Immature natural killer cell (primary cell): ENCODE measurements around the gene NPEPL1. TPM values are rescaled to one million over a fixed set of nuclear protein-coding genes. Genes with fewer than 3 reads are reported as not detected.
A peak's percentile ranks its signal among the peaks of the same experiment; 100 is the strongest.

Experiments
- DNase-seq, 3 donors: peaks; one replicate each; pipeline ENCODE4 v3.0.0; 2022; ENCODE audit warnings: mixed read lengths in 1 of 3
- H3K27ac Mint-ChIP-seq, 6 donors: one replicate each; pipeline ENCODE4 v1.8.0; 2020; ENCODE audit warnings: mixed read lengths in 6 of 6, mild to moderate bottlenecking in 5 of 6, inconsistent platforms in 4 of 6, moderate library complexity in 3 of 6
- H3K27me3 Mint-ChIP-seq, 3 donors: one replicate each; pipeline ENCODE4 v1.8.0; 2020 to 2021; ENCODE audit warnings: low read depth in 3 of 3, mild to moderate bottlenecking in 3 of 3, mixed read lengths in 3 of 3, moderate library complexity in 3 of 3, inconsistent platforms in 1 of 3
- H3K36me3 Mint-ChIP-seq, 3 donors: one replicate each; pipeline ENCODE4 v1.8.0; 2020; ENCODE audit warnings: mixed read lengths in 3 of 3, inconsistent platforms in 2 of 3, mild to moderate bottlenecking in 2 of 3
- H3K4me1 Mint-ChIP-seq, 2 donors: one replicate each; pipeline ENCODE4 v1.8.0; 2020; ENCODE audit warnings: inconsistent platforms in 2 of 2, mild to moderate bottlenecking in 2 of 2, mixed read lengths in 2 of 2, moderate library complexity in 1 of 2
- H3K4me3 Mint-ChIP-seq, 5 donors: one replicate each; pipeline ENCODE4 v1.8.0; 2020; ENCODE audit warnings: mild to moderate bottlenecking in 5 of 5, mixed read lengths in 5 of 5, inconsistent platforms in 3 of 5, moderate library complexity in 3 of 5
- H3K9me3 Mint-ChIP-seq, 6 donors: one replicate each; pipeline ENCODE4 v1.8.0; 2020; ENCODE audit warnings: mild to moderate bottlenecking in 6 of 6, mixed read lengths in 6 of 6, inconsistent platforms in 4 of 6, moderate library complexity in 3 of 6
- polyA plus RNA-seq, 3 donors: library from polyadenylated mRNA; unstranded; fragments of 300-500 nt; fragmentation: Illumina TruSeq; gene quantifications; one replicate each; pipeline ENCODE4 v1.2.3, GENCODE V29; 2021

NPEPL1 gene
- polyA plus RNA-seq, 3 donors from 2014 or later = 10.1 to 20.1 (median 11.6) TPM

DNA sequence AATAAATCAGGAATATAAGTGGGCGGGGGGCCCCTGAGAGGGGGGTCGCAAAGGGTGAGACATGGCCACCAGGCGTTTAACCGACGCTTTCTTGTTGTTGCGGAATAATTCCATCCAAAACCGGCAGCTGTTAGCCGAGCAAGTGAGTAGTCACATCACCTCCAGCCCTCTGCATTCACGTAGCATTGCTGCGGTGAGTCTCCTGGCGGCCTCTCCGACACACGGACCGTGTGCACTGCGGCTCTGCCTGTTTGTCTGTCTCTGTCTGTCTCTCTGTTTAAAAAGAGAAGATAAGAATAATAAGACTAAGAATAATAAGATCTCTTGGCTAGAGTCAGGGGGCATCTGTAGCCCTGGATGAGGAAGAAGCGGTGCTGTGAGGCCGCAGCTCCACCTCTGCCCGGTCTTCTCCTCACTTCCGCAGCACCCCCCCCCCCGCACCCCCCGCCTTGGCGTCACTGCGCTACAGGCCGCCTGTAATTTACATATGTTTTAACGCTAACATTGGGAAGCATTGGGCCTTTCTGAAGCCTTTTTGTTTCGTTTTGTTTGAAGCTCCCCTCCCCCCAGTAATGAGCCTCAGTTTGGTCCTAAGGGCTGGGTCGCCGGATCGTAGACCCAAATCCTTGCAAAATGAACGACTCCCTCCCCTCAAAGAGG lies 40.5 kb upstream of the NPEPL1 start:
- peak; percentile 73 to 78 (median 77) for DNase-seq
- Mint-ChIP-seq H3K4me1 (peaks cover 42 to 64% of the 10 kb centered on the region in 2 donors), H3K4me3 (peak overlapping the region; percentile 97 to 99 (median 98)), H3K27ac (peak overlapping the region; percentile 94 to 100 (median 98)), H3K27me3 (peaks cover 7 to 20% (median 16%) of the 10 kb centered on the region in 3 donors), H3K36me3 (no peaks in the 10 kb centered on the region), H3K9me3 (no peaks in the 10 kb centered on the region)

DNA sequence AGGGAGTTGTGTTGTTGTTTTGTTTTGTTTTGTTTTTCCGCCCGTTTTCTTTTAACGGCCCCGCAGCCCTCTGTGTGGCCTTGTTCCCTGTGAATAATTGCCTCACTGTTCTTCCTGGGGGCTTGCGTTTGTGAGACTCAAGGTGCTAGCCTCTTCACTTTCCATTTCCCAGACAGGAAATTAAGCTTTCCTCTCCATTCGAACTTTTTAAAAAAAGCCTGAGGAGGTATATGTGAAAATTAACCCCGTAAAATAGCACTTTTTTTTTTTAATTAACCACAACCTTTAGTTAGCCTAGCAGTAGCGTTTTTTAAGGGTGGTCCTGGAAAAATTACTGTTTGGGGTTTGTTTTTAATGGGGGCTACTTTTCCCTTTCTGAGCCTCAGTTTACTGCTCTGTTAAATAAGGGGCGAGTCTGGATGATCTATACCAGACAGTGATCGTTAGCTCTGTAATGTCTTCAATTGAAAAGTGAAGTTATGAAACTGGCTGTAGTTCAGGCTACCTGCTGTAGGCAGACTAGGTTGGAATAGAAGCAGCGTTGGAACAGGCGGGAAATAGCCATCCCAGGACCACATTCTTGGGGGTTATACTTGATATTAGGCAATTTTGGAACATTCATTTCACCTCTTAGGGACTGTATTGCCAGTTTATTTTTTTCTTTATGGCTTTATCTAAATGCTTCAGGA lies 39.9 kb upstream of the NPEPL1 start:
- peak overlapping the region; percentile 94 to 100 (median 98) for H3K27ac Mint-ChIP-seq
- peak in 2 of 3 donors; percentile 66 to 73 for DNase-seq
- no peaks in the 10 kb centered on the region for H3K36me3 Mint-ChIP-seq
- H3K9me3 Mint-ChIP-seq = no peaks in the 10 kb centered on the region
- H3K4me3 Mint-ChIP-seq = peak overlapping the region; percentile 97 to 99 (median 98)
- H3K4me1 Mint-ChIP-seq = peaks cover 49 to 71% of the 10 kb centered on the region in 2 donors
- peaks cover 7 to 20% (median 16%) of the 10 kb centered on the region in 3 donors for H3K27me3 Mint-ChIP-seq

DNA sequence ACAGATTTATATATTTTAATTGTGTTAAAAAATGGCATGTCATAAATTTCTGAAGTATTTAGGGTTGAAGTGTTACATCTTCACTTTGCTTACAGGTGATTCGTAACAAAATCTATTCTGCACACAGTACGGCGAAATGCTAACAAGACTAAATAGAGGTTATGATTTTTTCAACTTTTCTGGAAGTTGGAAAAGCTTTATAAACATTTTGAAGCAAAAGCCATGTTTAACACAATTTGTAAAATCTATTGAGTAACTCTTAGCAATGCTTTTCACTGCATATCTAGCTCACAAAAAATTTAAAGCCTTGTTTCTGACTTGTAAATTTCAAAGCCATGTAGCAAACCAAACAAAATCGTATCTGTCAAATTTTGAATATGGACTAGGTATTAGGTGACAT lies 38.3 kb upstream of the NPEPL1 start:
- H3K4me3 Mint-ChIP-seq = no peak overlapping the region
- no peak overlapping the region for H3K27ac Mint-ChIP-seq
- no peaks in the 10 kb centered on the region for H3K36me3 Mint-ChIP-seq
- peaks cover 55 to 78% of the 10 kb centered on the region in 2 donors for H3K4me1 Mint-ChIP-seq
- no peak for DNase-seq
- peaks cover 7 to 20% (median 16%) of the 10 kb centered on the region in 3 donors for H3K27me3 Mint-ChIP-seq
- no peaks in the 10 kb centered on the region for H3K9me3 Mint-ChIP-seq

DNA sequence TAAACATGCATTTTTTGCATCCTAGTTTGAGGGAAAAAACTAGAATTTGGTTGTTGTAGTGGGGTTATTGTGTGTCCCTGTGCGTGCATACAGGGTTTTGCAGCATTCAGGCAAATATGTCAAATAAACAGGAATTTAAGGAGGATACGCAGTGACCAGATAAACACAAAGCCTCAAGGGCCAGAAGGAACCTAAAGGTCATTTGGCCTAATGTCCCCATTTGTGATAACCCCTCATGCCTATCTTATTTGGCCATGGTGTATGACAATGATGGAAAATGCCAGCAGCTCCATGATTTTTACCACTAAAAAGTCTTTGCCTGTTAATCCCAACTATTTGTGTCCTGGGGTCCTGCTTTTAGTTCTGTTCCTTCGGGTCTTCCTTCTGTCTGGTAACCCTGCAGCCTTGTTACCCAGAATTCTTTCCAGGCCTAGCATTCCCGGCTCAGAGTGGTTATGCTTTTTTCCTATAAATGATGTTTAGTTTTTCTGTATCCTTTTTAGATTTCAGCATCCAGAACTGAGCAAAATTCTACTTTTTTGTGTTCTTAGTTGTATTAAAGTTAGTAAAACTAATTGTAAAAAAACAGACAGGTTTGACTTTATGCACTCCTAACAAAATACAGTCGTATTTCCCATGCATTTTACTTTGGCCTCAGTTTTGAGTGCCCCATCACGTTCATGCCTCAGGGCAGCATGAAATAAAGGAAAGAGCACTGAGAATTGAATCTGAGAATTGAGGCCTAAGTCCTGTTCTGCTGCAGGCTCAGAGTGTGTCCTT lies 37.1 kb upstream of the NPEPL1 start:
- H3K27me3 Mint-ChIP-seq = peaks cover 7 to 20% (median 16%) of the 10 kb centered on the region in 3 donors
- H3K9me3 Mint-ChIP-seq = no peaks in the 10 kb centered on the region
- no peaks in the 10 kb centered on the region for H3K36me3 Mint-ChIP-seq
- H3K4me3 Mint-ChIP-seq = no peak overlapping the region
- peaks cover 64 to 86% of the 10 kb centered on the region in 2 donors for H3K4me1 Mint-ChIP-seq
- no peak for DNase-seq
- H3K27ac Mint-ChIP-seq = peak overlapping the region in 4 of 6 donors; percentile 7 to 73 (median 43)

DNA sequence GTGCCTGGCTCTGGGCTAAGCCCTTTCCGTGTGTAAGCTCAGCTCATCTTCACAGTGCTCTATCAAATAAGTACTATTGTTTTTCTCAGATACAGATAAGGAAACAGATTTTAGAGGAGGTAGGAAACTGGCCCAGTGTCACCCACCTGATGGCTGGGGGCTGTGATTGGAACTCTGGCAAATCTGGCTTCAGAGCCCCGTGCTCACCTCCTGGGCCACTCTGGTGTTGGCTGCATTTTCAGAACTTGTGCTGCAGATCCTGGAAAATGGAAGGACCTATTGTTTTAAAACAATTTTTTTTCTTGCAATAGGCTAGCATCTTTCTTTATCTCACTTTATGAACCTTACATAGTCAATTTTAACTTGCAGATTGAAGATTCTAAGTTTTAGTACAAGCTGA lies 35.8 kb upstream of the NPEPL1 start:
- H3K4me3 Mint-ChIP-seq = peak overlapping the region in 1 of 5 donors; percentile 1
- H3K4me1 Mint-ChIP-seq = peaks cover 70 to 94% of the 10 kb centered on the region in 2 donors

DNA sequence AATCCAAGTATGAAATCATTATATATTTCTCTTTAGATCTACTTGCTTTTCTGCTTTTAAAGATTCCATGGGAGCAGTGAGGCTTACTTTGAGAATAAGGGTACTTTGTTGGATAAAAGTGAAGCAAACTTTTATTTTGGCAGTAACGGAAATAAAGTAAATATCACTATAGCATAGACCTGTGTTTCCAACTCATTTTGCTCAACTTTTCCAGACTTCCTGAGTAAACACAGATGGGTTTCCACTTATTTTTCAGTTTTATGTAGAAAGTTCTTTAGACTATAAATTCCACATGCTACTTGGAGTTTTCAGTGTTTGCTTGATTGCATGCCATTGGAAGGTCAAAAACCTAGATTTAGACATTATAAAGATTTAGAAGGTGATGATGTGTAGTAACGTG lies 35.3 kb upstream of the NPEPL1 start:
- Mint-ChIP-seq H3K9me3 (no peaks in the 10 kb centered on the region), H3K27ac (peak overlapping the region in 3 of 6 donors; percentile 22 to 64 (median 43)), H3K27me3 (peaks cover 3 to 7% (median 7%) of the 10 kb centered on the region in 3 donors), H3K4me3 (peak overlapping the region in 1 of 5 donors; percentile 1), H3K36me3 (peaks cover 0 to 3% (median 0%) of the 10 kb centered on the region in 3 donors), H3K4me1 (peaks cover 70 to 94% of the 10 kb centered on the region in 2 donors)
- no peak for DNase-seq

More for the DNA sequence above, 35.8 kb upstream of the NPEPL1 start:
- Mint-ChIP-seq H3K9me3 (no peaks in the 10 kb centered on the region), H3K27me3 (peaks cover 3 to 10% (median 10%) of the 10 kb centered on the region in 3 donors), H3K36me3 (no peaks in the 10 kb centered on the region), H3K27ac (peak overlapping the region in 5 of 6 donors; percentile 15 to 73 (median 42))
- no peak for DNase-seq

DNA sequence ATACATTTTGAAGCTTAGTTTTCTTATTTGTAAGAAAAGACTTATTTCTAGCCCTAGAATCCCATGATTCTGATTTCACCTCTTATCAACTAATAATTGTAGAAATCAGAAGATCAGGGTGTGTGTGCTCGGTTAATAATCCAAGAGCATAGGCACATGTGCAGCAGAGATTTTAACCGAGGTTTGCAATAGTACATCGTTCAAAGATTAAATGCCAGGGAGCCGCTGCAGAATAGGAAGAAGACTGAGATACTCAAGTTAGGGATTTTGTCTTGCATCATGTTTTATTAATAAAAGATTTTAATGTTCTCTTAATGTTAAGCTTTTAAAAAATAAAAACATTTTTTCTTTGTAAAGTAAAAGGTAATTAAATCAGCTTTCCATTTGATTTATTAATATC lies 34.6 kb upstream of the NPEPL1 start:
- DNase-seq = no peak
- no peaks in the 10 kb centered on the region for H3K9me3 Mint-ChIP-seq
- H3K27ac Mint-ChIP-seq = no peak overlapping the region
- H3K4me1 Mint-ChIP-seq = peaks cover 65 to 90% of the 10 kb centered on the region in 2 donors
- H3K36me3 Mint-ChIP-seq = peaks cover 0 to 4% (median 0%) of the 10 kb centered on the region in 3 donors
- H3K27me3 Mint-ChIP-seq = no peaks in the 10 kb centered on the region
- H3K4me3 Mint-ChIP-seq = no peak overlapping the region

DNA sequence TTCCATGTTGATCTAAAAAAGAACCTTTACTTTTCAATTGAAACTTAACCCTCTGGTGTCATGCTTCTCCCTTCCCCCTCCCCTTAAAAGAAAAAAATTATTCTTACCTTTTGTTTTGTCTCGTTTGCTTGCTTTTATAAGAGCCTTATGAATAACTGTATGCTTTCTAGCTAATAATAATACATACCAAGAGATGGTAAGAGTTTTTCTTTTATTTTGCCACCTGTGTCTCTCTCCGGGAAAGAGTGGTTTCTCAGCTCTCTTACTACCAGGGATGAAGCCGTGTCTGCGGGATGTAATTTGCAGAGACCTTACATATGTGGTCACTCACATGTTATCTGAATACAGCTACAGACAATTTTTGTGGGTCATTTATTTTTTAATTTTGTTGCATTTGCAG lies 33.8 kb upstream of the NPEPL1 start:
- no peaks in the 10 kb centered on the region for H3K9me3 Mint-ChIP-seq

DNA sequence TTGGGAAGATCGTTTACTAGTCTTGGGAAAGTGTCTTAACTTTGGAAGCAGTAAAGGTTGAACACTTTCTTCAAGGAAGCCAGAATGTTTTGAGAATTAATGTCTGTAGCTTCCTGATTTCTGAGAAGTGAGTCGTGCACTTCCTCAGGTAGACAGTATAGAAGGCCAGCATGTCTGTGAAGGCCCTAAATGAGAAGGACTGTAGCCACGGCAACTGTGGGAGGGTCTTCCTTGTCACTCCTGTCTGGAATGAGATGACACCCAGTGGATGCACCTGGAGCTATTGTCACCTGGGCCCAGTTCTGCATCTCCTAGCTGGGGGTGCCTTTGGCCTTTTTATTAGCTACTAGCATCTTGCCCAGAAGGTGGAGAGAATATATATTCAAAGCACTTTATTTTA lies 32.8 kb upstream of the NPEPL1 start:
- no peaks in the 10 kb centered on the region for H3K27me3 Mint-ChIP-seq
- DNase-seq = no peak
- H3K4me1 Mint-ChIP-seq = peaks cover 69 to 94% of the 10 kb centered on the region in 2 donors
- H3K4me3 Mint-ChIP-seq = peak overlapping the region; percentile 15 to 53 (median 30)
- no peaks in the 10 kb centered on the region for H3K9me3 Mint-ChIP-seq
- peaks cover 0 to 7% (median 0%) of the 10 kb centered on the region in 3 donors for H3K36me3 Mint-ChIP-seq
- peak overlapping the region; percentile 29 to 87 (median 79) for H3K27ac Mint-ChIP-seq

More for the DNA sequence above, 33.8 kb upstream of the NPEPL1 start:
- peak overlapping the region in 2 of 5 donors; percentile 25 to 46 for H3K4me3 Mint-ChIP-seq
- peaks cover 65 to 87% of the 10 kb centered on the region in 2 donors for H3K4me1 Mint-ChIP-seq
- no peaks in the 10 kb centered on the region for H3K27me3 Mint-ChIP-seq
- H3K27ac Mint-ChIP-seq = peak overlapping the region in 4 of 6 donors; percentile 54 to 87 (median 72)
- H3K36me3 Mint-ChIP-seq = peaks cover 0 to 7% (median 0%) of the 10 kb centered on the region in 3 donors
- no peak for DNase-seq

DNA sequence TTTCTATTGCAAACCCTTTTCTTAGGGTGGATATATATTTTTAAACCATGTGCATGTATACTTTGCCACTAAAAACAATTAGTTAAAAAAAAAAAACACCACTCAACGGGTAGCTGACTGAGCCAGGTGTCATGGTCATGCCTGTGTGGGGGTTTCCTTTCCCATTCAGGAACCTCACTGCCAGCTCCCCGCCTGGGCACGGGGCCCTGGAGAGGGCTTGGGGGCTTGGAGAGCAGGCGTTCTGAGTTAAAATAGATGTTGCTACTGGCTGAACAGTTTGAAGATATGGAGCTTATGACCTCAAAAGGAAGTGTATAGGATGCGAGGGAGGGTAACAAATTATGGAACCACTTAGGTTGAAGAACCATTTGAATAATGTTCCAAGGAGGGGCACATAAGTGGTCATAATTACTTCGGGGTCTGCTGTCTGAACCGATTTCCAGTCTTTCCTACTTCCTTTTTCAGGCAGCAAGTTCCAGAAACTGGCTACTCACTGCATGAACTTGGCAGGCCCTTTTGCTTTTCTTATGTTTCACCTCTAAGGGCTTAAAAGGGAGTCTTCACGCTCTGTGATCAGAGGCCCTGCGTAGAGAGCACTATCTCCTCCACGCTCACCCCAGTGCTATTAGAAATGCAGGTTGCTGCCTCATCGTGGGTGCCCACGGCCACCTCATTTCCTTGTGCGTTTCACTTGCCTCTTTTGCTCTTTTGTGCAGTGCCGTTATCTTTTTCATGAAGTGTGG lies 31.6 kb upstream of the NPEPL1 start:
- peak overlapping the region in 5 of 6 donors; percentile 64 to 82 (median 71) for H3K27ac Mint-ChIP-seq
- H3K36me3 Mint-ChIP-seq = peaks cover 0 to 7% (median 0%) of the 10 kb centered on the region in 3 donors
- no peak overlapping the region for H3K4me3 Mint-ChIP-seq
- H3K9me3 Mint-ChIP-seq = no peaks in the 10 kb centered on the region
- H3K4me1 Mint-ChIP-seq = peaks cover 69 to 92% of the 10 kb centered on the region in 2 donors
- DNase-seq = no peak
- H3K27me3 Mint-ChIP-seq = no peaks in the 10 kb centered on the region

DNA sequence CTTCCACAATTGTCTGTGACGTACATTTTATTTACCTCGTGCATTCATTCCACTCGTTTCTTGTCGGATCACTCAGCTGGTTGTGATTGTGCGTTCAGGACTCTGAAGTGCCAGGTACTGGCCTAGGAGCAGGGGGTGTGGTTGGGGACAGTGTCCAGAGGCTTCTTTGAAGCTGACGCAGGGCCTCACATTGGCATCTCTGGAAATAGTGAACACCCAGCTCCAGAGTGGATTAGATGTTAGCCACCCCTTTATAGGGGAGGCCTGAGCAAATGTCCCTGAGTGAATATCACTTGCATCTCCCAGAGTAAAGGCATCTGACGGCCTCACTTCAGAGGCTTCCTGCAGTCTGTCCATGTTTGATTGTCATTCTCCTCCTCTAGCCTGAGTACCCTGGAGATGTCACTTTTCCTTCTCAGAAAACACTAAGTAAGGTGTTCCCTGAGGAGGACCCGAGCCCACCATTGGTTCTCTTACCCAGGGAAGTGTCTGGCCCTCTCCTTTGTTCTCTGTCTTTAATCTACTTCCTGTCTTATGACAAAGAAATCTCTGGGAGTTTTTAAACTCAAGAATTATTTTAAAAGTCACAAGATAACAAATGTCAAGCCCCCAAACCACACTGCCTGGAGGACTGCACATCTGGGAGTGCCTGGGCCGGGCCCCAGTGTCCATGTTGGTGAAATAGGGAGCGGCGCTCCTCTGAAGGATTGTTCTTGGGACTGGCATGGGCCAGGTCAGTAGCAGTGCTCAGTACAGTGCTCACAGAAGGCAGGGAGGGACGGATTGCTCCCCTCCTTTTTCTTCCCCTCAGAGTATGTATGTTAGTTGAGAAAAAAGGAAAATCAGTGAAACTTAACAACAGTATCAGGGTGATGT lies 30.8 kb upstream of the NPEPL1 start:
- Mint-ChIP-seq H3K27me3 (no peaks in the 10 kb centered on the region), H3K4me1 (peaks cover 64 to 92% of the 10 kb centered on the region in 2 donors), H3K9me3 (no peaks in the 10 kb centered on the region), H3K27ac (peak overlapping the region in 5 of 6 donors; percentile 60 to 85 (median 76)), H3K4me3 (no peak overlapping the region), H3K36me3 (peaks cover 0 to 8% (median 0%) of the 10 kb centered on the region in 3 donors)
- DNase-seq = no peak

DNA sequence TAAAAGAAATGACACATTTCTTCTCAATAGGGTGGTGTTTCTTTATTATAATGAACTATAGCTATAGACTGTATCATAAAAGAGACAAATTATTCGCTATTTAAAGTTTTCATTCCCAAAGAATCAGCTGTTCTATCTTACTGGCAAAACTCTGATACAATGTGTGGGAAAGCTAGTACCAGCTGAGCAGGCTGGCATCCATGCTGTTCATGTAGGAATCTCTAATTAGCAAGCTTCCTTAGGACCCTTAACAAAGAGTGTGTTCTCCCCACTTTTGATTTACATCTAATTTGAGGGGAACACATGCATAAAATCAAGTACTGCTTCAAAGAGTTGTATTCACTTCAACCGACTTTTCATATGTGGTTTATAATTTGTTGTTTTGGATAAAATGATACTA lies 28.3 kb upstream of the NPEPL1 start:
- H3K9me3 Mint-ChIP-seq = no peaks in the 10 kb centered on the region
- no peak for DNase-seq
- H3K4me3 Mint-ChIP-seq = no peak overlapping the region
- peaks cover 0 to 20% (median 5%) of the 10 kb centered on the region in 3 donors for H3K36me3 Mint-ChIP-seq
- H3K27ac Mint-ChIP-seq = no peak overlapping the region
- H3K27me3 Mint-ChIP-seq = no peaks in the 10 kb centered on the region
- H3K4me1 Mint-ChIP-seq = peaks cover 46 to 73% of the 10 kb centered on the region in 2 donors
